AG04449 (cell line): ENCODE data around the gene FBXO48.

Source experiments
- CTCF ChIA-PET: fragments of 350-600 bp; formaldehyde crosslinking; extraction: SDS; loops from one replicate; lab custom pipeline; 2021; ENCODE audit warnings: antibody characterized with exemption; lab: Yijun Ruan, JAX
- POLR2A ChIA-PET: fragments of 400-600, 350-600 bp; formaldehyde crosslinking; extraction: SDS; loops from one replicate; lab custom pipeline; 2020; ENCODE audit warnings: antibody characterized with exemption, inconsistent platforms; lab: Yijun Ruan, JAX
- DNase-seq: peaks from one replicate; pipeline ENCODE4 v3.0.0-alpha.2; 2010; ENCODE audit warnings: low read depth, low spot score
- H3K4me3 ChIP-seq: 2 replicates; pipeline ENCODE4 v1.5.1; 2011; ENCODE audit warnings: low read depth, mild to moderate bottlenecking, control low read depth, low read length
- TF ChIP-seq, protein P1 (sequence below): IDR thresholded peaks from one replicate; pipeline ENCODE4 v1.5.1; 2011; ENCODE audit warnings: mild to moderate bottlenecking, moderate library complexity, low read length, control low read depth, inconsistent platforms; ENCODE audit not compliant: insufficient read depth; ENCODE audit errors: missing control alignments

FBXO48 gene

DNA sequence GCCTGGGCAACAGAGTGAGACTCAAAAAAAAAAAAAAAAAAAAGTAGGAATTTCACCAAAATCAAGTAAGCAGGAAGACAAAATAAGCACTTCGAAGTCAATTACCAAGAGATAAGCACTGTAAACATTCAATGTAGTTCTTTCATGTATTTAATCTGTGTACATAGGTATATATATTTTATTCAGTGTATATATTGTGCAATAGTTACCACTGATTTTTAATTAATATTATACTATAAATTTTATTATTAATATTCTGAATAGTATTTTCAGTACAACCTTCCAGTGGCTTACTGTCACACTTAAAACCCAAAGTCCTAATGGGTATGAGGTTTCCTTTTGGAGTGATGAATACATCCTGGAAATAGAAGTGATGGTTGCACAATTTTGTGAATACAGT lies 9.4 kb upstream of the FBXO48 start:
- no peak for DNase-seq
- TF ChIP-seq, protein P1, sequence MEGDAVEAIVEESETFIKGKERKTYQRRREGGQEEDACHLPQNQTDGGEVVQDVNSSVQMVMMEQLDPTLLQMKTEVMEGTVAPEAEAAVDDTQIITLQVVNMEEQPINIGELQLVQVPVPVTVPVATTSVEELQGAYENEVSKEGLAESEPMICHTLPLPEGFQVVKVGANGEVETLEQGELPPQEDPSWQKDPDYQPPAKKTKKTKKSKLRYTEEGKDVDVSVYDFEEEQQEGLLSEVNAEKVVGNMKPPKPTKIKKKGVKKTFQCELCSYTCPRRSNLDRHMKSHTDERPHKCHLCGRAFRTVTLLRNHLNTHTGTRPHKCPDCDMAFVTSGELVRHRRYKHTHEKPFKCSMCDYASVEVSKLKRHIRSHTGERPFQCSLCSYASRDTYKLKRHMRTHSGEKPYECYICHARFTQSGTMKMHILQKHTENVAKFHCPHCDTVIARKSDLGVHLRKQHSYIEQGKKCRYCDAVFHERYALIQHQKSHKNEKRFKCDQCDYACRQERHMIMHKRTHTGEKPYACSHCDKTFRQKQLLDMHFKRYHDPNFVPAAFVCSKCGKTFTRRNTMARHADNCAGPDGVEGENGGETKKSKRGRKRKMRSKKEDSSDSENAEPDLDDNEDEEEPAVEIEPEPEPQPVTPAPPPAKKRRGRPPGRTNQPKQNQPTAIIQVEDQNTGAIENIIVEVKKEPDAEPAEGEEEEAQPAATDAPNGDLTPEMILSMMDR: no peak
- ChIA-PET POLR2A (no interaction called here), CTCF (interaction anchor here (1.2 to 2.3 kb wide), 3 partner anchors 12 to 34 kb away, joined by 4 to 14 read pairs (median 4); no protein-coding TSS in a partner anchor)
- H3K4me3 ChIP-seq: no peak overlapping the region

DNA sequence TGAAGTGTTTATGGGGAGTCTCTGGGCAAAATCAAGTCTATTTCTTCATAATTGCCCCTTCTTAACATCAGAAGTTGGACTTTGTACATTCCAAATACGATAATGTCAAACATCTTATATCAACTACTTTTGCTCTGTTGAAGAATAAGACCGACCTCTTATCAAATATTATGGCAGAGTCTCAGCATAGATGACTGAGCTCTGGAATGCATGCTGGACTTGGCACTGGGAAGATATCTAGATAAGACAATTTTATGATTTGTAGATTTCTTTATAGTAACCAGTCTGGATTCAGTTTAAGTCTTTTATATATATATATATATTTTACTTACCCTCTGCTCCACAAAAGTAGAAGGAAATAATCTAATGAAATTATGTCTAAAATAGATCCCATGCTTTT lies 8.5 kb upstream of the FBXO48 start:
- DNase-seq: no peak
- POLR2A ChIA-PET: no interaction called here
- no peak overlapping the region for H3K4me3 ChIP-seq
- TF ChIP-seq, protein P1: no peak
- CTCF ChIA-PET: interaction anchor here (1.3 to 4.2 kb wide), 4 partner anchors 11 to 120 kb away, joined by 3 to 25 read pairs (median 7); no protein-coding TSS in a partner anchor

DNA sequence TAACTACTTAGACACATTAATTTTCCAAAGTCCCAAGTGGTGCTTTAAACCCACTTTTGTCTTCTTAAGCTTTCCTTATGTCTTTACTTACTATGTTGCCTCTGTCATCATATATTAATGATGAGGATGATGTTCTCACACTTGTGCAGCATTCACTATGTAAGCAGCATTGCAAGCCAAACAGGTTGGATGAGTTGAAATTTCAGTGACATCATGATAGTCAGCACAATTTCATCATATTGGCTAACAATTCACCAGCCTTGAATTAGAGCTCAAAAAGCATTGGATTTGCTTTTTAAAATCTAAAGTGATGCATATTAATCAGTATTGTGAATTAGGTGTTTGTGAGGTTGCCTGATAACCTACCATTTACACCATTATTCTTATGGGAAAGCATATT lies 8.0 kb upstream of the FBXO48 start:
- TF ChIP-seq, protein P1: no peak
- H3K4me3 ChIP-seq: no peak overlapping the region
- CTCF ChIA-PET: interaction anchor here (1.3 to 4.2 kb wide), 4 partner anchors 10 to 120 kb away, joined by 3 to 25 read pairs (median 7); no protein-coding TSS in a partner anchor
- DNase-seq: no peak
- POLR2A ChIA-PET: no interaction called here

- POLR2A ChIA-PET: no interaction called here
- no peak overlapping the region for H3K4me3 ChIP-seq
- no peak for DNase-seq
- TF ChIP-seq, protein P1: no peak
- CTCF ChIA-PET: interaction anchor here (1.0 to 4.2 kb wide), 4 partner anchors 9 to 351 kb away, joined by 3 to 25 read pairs (median 3); no protein-coding TSS in a partner anchor
Measured at GRCh38 chr2:68472796-68473414, 5.8 kb upstream of the FBXO48 start.

GRCh38 chr2:68471385-68471784 lies 4.3 kb upstream of the FBXO48 start:
- ChIA-PET CTCF (interaction anchor here (1.0 to 1.5 kb wide), 4 partner anchors 11 to 124 kb away, joined by 3 to 5 read pairs (median 4); no protein-coding TSS in a partner anchor), POLR2A (no interaction called here)
- TF ChIP-seq, protein P1: no peak
- H3K4me3 ChIP-seq: no peak overlapping the region
- no peak for DNase-seq

DNA sequence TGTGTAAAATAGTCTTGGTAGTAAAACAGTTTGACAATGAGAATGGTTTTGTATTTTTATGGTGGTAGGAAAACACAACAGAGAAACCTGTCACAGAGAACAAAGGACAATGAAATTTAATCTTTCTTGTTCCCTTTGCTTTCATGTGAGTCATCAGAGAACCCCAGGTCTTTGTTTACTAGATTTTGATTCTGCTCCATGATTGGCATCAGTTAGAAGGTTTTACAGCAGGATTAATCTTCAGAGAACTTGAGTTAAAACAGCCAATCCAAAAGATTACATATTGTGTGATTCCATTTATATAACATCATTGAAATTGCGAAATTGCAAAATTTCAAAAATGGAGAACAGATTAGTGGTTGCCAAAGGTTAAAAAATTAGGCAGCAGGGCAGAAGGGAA lies 2.8 kb upstream of the FBXO48 start:
- ChIA-PET POLR2A (no interaction called here), CTCF (interaction anchor here (0.8 to 2.5 kb wide), 4 partner anchors 11 to 455 kb away, joined by 3 to 11 read pairs (median 6); no protein-coding TSS in a partner anchor)
- DNase-seq: no peak
- TF ChIP-seq, protein P1: no peak
- H3K4me3 ChIP-seq: no peak overlapping the region
